ENCODE data around the gene C5orf47.
"Not testable (repeated sequence)": the region's sequence is repeated elsewhere in the genome, so short reads cannot be mapped to it uniquely, and the experiment has no call there.

The C5orf47 gene

GRCh38 chr5:173970878-173971650 is 17.9 kb upstream of the C5orf47 start:
- DNase-seq: no peak

GRCh38 chr5:173971681-173972345 is 17.2 kb upstream of the C5orf47 start:
- no peak for DNase-seq

- no peak for DNase-seq
Observed at GRCh38 chr5:173972607-173972924, 16.4 kb upstream of the C5orf47 start.

GRCh38 chr5:173972925-173973615 is 15.9 kb upstream of the C5orf47 start:
- peak; percentile 70 to 79 for DNase-seq

- no peak for DNase-seq
Observed at GRCh38 chr5:173973616-173973969, 15.4 kb upstream of the C5orf47 start.

- DNase-seq: no peak
Observed at GRCh38 chr5:173974688-173975239, 14.2 kb upstream of the C5orf47 start.

GRCh38 chr5:173981185-173981761 is 7.7 kb upstream of the C5orf47 start:
- no peak for DNase-seq

- no peak for DNase-seq
Observed at GRCh38 chr5:173984218-173984617, 4.8 kb upstream of the C5orf47 start.

- no peak for DNase-seq
Observed at GRCh38 chr5:173989432-173990082, 587 bp downstream of the C5orf47 start.

GRCh38 chr5:173997331-173997730 is 8.4 kb downstream of the C5orf47 start:
- DNase-seq: no peak

- DNase-seq: no peak
Observed at GRCh38 chr5:173998531-173998930, 9.6 kb downstream of the C5orf47 start.

GRCh38 chr5:174000076-174000475 is 11.1 kb downstream of the C5orf47 start:
- no peak for DNase-seq

- DNase-seq: no peak
Observed at GRCh38 chr5:174003795-174004194, 14.8 kb downstream of the C5orf47 start.

- DNase-seq: no peak
Observed at GRCh38 chr5:174008922-174009321, 20.0 kb downstream of the C5orf47 start.

GRCh38 chr5:174010365-174010764 is 21.4 kb downstream of the C5orf47 start:
- no peak for DNase-seq

- no peak for DNase-seq
Observed at GRCh38 chr5:174011441-174011840, 22.5 kb downstream of the C5orf47 start.

GRCh38 chr5:174020069-174020927 is 31.3 kb downstream of the C5orf47 start:
- DNase-seq: not testable (repeated sequence)

GRCh38 chr5:174020928-174021304 is 31.9 kb downstream of the C5orf47 start:
- DNase-seq: no peak

GRCh38 chr5:174022384-174023095 is 33.6 kb downstream of the C5orf47 start:
- DNase-seq: no peak

GRCh38 chr5:174030286-174030685 is 41.3 kb downstream of the C5orf47 start:
- DNase-seq: no peak

All from hippocampal formation (tissue), 2 donors.